HG03139 (cell line): Measurements from ENCODE around the gene IL10RB.
"Not testable (repeated sequence)": the region's sequence is repeated elsewhere in the genome, so short reads cannot be mapped to it uniquely, and the experiment has no call there.

Experiments used
- ATAC-seq: cut with Tn5 transposase; IDR thresholded peaks from one replicate; pipeline ENCODE4 v1.9.1; 2021; ENCODE audit not compliant: unreplicated experiment

IL10RB gene

DNA sequence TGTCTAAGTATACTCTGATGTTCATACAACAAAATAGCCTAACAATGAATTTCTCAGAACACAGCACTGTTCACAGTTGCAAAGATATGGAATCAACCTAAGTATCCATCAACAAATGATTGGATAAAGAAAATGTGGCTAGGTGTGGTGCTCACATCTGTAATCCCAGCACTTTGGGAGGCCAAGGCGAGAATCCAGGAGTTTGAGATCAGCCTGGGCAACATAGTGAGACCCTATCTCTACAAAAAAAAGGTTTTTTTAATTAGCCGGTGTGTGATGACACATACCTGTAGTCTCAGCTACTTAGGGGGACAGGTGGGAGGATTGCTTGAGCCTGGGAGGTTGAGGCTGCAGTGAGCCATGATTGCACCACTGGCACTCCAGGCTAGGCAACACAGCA, 25.8 kb upstream of the IL10RB start:
- ATAC-seq, result no peak

DNA sequence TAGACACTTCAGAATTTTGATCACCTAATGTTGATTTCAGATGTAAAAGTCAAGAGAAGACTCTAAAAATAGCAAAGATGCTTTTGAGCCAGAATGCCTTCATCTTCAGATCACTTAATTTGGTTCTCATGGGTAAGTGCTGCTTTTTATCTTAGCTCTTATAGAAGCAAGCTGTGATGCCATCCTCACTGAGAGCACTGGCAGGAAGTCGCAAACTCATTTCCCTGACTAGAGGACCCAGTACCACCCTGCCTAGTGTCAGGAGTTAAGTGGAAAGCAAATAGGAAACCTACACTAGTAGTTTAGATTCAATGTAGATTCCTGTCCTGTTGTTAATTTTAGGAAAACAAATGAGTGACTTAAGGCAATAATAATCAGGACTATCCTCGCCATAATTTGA, 24.3 kb upstream of the IL10RB start:
- no peak for ATAC-seq

DNA sequence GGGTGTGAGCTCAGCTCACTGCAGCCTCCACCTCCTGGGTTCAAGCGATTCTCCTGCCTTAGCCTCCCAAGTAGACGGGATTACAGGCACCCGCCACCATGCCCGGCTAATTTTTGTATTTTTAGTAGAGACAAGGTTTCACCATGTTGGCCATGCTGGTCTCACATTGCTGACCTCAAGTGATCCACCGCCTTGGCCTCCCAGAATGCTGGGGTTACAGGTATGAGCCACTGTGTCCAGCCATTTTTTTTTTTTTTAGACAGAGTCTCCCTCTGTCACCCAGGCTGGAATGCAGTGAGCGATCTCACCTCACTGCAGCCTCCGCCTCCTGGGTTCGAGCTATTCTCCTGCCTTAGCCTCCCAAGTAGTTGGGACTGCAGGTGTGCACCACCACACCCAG, 23.3 kb upstream of the IL10RB start:
- not testable (repeated sequence) for ATAC-seq

DNA sequence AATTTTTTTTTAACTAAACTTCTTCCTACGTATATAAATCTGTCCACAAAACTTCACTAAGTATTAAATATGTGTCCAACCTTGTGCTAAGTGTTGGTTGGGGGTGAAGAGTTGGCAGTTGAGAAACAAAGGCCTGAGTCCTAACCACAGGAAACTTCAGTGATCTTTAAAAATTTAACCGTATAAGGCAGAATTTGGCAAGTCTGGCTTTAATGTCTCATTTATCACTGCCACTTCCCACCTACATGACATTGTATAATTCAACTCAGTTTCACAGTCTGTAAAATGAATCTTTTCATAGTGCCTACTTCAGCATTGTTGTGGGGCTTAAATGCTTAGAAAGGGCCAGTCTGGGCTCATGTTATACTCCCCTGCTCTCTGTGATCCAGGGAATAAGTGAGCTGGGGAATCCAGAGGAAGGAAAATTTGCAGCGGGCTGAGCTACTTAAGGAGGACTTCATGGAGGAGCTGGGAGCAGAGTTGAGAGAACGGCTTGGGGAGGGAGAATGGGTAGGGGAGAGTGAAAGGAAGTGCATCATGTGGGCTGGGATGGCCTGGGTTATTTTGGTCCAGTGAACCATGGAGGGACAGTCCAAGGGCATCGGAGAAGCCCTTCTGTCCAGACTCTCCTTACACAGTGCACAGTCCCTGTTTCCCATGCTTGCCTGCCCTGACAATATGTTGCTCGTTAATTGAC, 21.9 kb upstream of the IL10RB start:
- no peak for ATAC-seq

DNA sequence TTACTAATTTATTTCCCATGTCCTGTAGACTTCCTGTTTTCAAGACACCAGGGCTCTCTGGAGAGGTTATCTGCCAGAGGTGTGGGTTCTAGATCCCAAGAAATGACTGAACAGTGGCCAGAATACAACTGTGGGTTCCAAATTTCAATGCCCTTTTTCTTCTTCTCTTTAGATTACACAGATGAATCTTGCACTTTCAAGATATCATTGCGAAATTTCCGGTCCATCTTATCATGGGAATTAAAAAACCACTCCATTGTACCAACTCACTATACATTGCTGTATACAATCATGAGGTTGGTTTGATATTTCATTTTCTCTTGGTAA, 21.4 kb upstream of the IL10RB start:
- no peak for ATAC-seq

DNA sequence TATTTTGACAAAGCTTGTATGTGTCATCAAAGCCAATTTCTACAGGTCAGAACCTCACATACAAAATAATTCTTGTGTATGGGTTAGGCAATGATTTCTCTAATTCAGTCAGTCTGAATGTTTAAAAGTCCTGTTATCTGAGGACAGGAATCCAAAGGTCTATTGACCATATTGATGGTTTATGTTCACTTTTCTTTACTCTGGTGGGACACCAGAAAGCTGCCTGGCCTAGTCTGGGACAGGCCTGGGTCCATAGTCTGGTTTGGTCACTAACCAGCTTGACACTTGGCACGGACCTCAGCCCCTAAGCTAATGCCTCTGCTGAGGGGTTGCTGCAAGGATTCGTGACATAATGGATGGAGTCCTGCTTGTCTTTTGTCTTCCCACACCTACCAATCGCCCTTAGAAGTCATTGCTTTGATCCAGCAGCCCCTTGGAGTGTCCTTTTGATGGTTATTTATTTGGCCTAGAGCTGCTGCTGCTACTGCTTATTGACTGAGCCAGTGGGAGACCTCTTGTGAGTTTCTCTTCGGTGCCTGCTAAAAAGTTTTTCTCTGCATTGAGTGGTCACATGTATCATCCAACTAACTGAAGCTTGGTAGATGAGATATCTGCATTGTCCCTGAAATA, 20.8 kb upstream of the IL10RB start:
- ATAC-seq, result no peak

- ATAC-seq, result no peak
Measured at GRCh38 chr21:33246506-33246905, 19.7 kb upstream of the IL10RB start.

DNA sequence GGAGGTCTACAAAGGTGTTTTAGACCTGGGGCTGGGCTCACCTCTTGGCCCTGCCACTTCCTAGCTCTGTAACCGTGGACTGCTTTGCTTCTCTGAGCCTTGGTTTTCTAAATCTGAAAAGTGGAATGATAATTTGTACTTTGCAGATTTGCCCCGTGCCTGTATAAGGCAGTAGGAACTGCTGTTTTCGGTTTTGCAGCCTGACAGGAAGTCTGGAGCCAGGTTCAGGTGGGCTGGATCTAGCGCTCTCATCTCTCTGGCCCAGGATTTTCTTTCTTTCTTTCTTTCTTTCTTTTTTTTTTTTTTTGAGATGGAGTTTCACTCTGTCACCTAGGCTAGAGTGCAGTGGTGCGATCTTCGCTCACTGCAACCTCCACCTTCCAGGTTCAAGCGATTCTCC, 19.2 kb upstream of the IL10RB start:
- ATAC-seq, result no peak

- no peak for ATAC-seq
Measured at GRCh38 chr21:33247599-33247998, 18.6 kb upstream of the IL10RB start.

DNA sequence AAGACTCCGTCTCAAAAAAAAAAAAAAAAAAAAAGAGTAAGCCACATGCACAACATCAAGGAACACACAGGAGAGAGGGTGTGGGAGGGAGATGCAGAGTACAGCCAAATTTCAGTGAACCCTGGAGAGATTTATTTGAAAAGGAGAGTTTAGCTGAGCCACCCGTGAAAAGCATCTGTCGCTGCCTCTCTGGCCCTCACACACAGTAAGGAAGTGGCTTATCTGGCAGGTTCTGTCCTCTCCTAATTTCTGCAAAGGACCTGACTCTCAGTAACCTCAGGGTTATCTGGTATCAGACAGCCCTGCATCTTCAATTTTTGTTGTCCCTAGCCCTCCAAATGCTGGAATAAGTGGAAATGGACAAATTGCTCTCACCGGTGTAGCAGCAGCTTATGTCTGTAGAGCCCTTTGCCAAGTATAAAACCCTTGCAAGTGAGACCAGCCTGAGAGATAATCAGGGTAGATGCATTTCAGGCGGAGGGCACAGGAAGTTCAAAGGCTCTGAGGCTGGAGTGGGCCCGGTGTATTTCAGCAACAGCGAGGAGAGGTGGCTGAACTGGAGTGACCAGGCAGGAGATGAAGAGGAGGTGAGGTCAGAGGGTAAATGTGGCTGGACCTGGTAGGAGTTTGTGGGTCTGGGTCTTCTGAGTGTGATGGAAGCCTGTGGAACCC, 16.7 kb upstream of the IL10RB start:
- no peak for ATAC-seq

- no peak for ATAC-seq
Measured at GRCh38 chr21:33251119-33251518, 15.0 kb upstream of the IL10RB start.

GRCh38 chr21:33253382-33253781, 12.8 kb upstream of the IL10RB start:
- ATAC-seq, result not testable (repeated sequence)

- no peak for ATAC-seq
Measured at GRCh38 chr21:33254766-33255165, 11.4 kb upstream of the IL10RB start.

GRCh38 chr21:33255404-33255803, 10.8 kb upstream of the IL10RB start:
- no peak for ATAC-seq

DNA sequence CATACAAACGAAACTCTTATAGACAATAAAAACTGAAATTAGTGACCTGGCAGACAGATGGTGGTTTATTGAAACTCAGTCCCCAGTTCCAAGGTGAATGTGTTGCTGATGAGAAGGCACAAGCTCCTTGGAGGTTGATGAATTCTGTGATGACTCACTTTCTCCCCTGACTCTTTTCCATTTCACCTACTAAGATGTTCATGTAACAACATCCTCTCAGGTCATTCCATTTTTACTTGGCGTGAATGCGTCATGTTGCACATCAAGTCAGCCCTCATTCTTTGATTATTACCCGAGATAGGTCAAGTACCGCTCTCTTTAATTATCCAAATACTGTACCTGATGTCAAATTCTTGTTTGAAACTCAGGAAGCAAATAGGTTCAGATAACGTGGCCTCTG, 10.1 kb upstream of the IL10RB start:
- ATAC-seq, result no peak

- no peak for ATAC-seq
Measured at GRCh38 chr21:33257094-33257803, 8.9 kb upstream of the IL10RB start.

GRCh38 chr21:33258475-33258874, 7.7 kb upstream of the IL10RB start:
- ATAC-seq, result no peak

DNA sequence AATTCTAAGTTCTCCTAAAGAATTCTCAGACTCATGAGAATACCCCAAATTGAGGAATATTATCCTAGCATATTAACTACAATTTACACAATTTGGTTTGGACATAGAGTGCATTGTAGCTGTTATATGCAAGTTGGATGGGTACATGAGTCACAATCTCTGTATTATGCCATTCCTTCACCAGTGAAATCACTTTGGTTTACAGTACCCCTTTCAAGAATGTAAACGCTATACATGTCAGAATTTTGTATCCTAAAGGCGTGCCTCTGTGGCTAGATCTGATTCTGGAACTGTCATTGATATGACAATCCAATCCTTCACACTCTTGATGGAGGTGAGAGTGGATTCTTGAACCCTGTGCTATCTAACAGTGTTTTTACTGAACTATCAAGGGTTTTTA, 6.7 kb upstream of the IL10RB start:
- no peak for ATAC-seq

DNA sequence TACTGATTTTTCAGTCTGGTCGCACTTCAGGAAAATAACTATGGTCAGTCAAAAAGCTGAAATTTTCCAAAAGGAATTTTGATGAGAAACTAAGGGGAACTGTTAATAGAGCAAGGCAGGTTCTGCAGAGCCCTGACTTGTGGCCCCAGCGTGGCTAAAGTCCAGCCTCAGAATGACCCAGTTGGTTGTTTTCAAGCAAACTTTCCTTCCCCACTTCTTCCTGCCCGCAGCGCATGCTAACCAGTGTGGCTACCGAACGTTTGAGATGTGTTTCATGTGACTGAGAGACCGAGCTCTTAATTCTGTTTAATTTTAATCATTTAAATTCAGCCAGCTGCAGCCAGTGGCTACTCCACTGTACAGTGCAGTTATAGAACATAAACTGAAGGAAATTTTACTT, 6.2 kb upstream of the IL10RB start:
- no peak for ATAC-seq

- ATAC-seq, result no peak
Measured at GRCh38 chr21:33261635-33262034, 4.5 kb upstream of the IL10RB start.

DNA sequence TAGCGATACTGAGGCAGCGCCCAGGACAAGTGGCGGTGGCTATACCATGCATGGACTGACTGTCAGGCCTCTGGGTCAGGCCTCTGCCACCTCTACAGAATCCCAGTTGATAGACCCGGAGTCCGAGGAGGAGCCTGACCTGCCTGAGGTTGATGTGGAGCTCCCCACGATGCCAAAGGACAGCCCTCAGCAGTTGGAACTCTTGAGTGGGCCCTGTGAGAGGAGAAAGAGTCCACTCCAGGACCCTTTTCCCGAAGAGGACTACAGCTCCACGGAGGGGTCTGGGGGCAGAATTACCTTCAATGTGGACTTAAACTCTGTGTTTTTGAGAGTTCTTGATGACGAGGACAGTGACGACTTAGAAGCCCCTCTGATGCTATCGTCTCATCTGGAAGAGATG, 3.2 kb upstream of the IL10RB start:
- no peak for ATAC-seq

DNA sequence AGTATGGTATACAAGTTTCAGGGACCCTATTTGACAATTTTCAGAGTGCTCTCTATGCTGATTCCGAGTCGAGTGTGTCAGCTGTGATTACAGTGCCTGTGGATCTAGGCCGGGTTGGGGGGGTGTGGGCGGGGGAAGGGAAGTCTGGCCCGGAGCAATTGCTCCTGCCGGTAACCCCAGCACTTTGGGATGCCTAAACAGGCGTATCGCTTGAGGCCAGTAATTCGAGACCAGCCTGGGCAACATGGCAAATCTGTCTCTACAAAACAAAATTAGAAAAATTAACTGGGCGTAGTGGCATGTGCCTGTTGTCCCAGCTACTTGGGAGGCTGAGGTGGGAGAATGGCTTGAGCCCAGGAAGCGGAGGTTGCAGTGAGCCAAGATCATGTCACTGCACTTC, 1.6 kb upstream of the IL10RB start:
- ATAC-seq, result no peak
